Uterus (tissue), 4 donors: ENCODE results near the gene CTXN1. TPM values are rescaled to one million over a fixed set of nuclear protein-coding genes. Genes with fewer than 3 reads are reported as not detected.

Experiments used
- DNase-seq, 2 donors: peaks; one replicate each; pipeline ENCODE4 v3.0.0-alpha.2; 2019 to 2020
- H3K27ac ChIP-seq, 2 donors: fragments of 200-600 bp; sonication (generic); 1 replicate in 1 of 2; 2 replicates in 1 of 2; pipeline ENCODE4 v1.5.1; 2016 to 2018
- H3K27me3 ChIP-seq, 2 donors: fragments of 200-600 bp; sonication (generic); one replicate each; pipeline ENCODE4 v1.5.1; 2018 to 2019; ENCODE audit warnings: control low read depth in 1 of 2
- H3K36me3 ChIP-seq, 2 donors: fragments of 200-600 bp; sonication (generic); one replicate each; pipeline ENCODE4 v1.5.1; 2019; ENCODE audit warnings: control low read depth in 1 of 2
- H3K4me1 ChIP-seq, 2 donors: fragments of 200-600 bp; sonication (generic); one replicate each; pipeline ENCODE4 v1.5.1; 2018 to 2019; ENCODE audit warnings: control low read depth in 1 of 2
- H3K4me3 ChIP-seq, 2 donors: fragments of 200-600 bp; sonication (generic); 1 replicate in 1 of 2; 2 replicates in 1 of 2; pipeline ENCODE4 v1.5.1; 2018 to 2019; ENCODE audit warnings: mild to moderate bottlenecking in 1 of 2
- H3K9me3 ChIP-seq, 2 donors: fragments of 200-600 bp; sonication (generic); one replicate each; pipeline ENCODE4 v1.5.1; 2019; ENCODE audit warnings: control low read depth in 1 of 2
- POLR2A ChIP-seq, 2 donors: fragments of 450-650 bp; IDR thresholded peaks; one replicate each; pipeline ENCODE4 v1.6.1; 2016; ENCODE audit warnings: antibody characterized with exemption in 2 of 2, mild to moderate bottlenecking in 1 of 2, moderate library complexity in 1 of 2
- intact Hi-C: fragments of 100-400 bp; cut with DNase I; formaldehyde crosslinking; loops from one replicate; pipeline ENCODE4 v1.15.1; 2023; ENCODE audit warnings: low total_unique reads
- total RNA-seq, 4 donors: library from RNA; depleted of rRNA in 3 of 4; stranded (reverse); fragments of >200 nt in 3 of 4; gene quantifications; one replicate each; pipeline versions ENCODE4 v1.1.0 to v1.2.4, GENCODE V29; 2014 to 2023
- TF ChIP-seq, protein P1 (sequence below), 4 experiments: fragments of 200-600 bp in 2 of 4; fragments of 450-650 bp in 2 of 4; sonication (generic) in 2 of 4; IDR thresholded peaks; one replicate each; pipeline ENCODE4 v1.5.1; 2016 to 2019; ENCODE audit warnings: antibody characterized with exemption in 4 of 4, mild to moderate bottlenecking in 2 of 4, moderate library complexity in 1 of 4
- donor health status: DM: yes; HTN: yes; CAD: no.

Gene CTXN1
- total RNA-seq, 4 donors from 2014 or later, result 7.2 to 47.1 (median 14.9) TPM; not detected in 1

DNA sequence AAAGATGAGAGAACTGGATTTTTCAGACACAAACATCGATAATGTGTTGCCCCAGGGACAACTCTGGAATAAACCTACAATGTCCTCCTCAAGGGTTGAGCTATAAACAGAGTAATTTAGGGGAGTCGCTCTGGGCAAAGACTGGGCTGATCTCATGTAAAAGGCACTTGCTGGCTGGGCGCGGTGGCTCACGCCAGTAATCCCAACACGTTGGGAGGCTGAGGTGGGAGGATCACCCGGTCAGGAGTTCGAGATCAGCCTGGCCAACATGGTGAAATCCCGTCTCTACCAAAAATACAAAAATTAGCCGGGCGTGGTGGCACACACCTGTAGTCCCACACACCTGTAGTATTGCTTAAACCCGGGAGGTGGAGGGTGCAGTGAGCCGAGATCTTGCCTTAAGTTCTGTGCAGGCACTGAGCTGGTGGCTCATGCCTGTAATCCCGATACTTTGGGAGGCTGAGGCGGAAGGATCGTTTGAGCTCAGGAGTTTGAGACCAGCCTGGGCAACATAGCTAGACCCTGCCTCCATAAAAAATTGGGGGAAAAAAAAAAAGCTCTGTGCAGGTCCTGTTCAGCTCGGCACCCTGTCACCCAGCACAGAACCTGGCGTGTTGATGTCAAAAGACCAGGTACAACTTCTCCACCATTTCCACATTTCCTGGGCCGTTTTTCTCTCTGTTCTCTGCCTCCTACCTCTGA lies 16.1 kb upstream of the CTXN1 start:
- no peak overlapping the region for H3K27ac ChIP-seq
- DNase-seq, result no peak
- no peaks in the 10 kb centered on the region for H3K9me3 ChIP-seq
- no peaks in the 10 kb centered on the region for H3K36me3 ChIP-seq
- no peak for TF ChIP-seq POLR2A (IDR thresholded peaks at IDR 0.05)
- TF ChIP-seq, protein P1, sequence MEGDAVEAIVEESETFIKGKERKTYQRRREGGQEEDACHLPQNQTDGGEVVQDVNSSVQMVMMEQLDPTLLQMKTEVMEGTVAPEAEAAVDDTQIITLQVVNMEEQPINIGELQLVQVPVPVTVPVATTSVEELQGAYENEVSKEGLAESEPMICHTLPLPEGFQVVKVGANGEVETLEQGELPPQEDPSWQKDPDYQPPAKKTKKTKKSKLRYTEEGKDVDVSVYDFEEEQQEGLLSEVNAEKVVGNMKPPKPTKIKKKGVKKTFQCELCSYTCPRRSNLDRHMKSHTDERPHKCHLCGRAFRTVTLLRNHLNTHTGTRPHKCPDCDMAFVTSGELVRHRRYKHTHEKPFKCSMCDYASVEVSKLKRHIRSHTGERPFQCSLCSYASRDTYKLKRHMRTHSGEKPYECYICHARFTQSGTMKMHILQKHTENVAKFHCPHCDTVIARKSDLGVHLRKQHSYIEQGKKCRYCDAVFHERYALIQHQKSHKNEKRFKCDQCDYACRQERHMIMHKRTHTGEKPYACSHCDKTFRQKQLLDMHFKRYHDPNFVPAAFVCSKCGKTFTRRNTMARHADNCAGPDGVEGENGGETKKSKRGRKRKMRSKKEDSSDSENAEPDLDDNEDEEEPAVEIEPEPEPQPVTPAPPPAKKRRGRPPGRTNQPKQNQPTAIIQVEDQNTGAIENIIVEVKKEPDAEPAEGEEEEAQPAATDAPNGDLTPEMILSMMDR (IDR thresholded peaks at IDR 0.05), result no peak
- H3K4me3 ChIP-seq, result peak overlapping the region in 1 of 2 donors; percentile 64
- intact Hi-C loops, result loop anchor here (5.0 kb wide), 1 partner anchor 60 kb away; no protein-coding TSS in a partner anchor
- H3K27me3 ChIP-seq, result no peaks in the 10 kb centered on the region
- H3K4me1 ChIP-seq, result peaks cover 9 to 10% of the 10 kb centered on the region in 2 donors

DNA sequence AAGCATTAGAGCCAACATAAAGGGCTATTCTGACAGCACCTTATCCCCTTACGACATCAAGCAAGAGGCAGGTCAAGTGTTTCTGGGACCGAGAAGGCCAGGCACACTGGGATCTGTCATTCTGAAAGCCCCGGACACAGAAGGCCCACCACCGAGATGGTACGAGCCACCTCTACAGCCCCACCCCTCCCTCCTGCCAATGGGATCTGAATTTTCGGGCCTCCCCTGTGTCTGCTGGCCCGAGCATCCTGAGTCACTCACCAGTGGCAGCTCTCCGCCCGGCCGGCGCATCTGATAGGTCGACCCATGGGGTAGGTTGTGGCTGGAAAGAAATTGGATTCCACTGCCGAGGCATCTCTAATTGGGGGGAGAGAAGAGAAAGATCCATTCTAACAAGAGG lies 14.9 kb upstream of the CTXN1 start:
- H3K9me3 ChIP-seq, result no peaks in the 10 kb centered on the region

DNA sequence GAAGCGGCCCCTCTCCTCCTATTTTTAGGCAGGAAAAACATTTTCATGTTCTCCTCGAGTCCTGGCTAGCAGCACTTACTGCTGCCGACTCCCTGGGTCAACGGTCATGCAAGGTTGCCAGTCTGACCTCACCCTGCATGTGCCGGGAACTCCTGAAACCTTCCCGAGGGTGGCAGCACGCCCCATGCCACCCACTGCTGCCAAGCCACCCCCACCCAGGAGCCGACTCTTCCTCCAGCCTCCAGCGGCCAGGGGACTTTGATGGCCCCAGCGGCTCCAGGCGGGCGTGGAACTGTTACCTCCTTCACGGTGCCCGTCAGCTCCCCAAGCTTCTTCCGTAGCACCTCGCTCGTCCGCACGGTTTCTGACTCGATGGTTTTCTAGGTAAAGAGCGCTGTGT lies 8.8 kb upstream of the CTXN1 start:
- TF ChIP-seq, protein P1 (IDR thresholded peaks at IDR 0.05), result no peak
- no peak for TF ChIP-seq POLR2A (IDR thresholded peaks at IDR 0.05)
- no peaks in the 10 kb centered on the region for H3K36me3 ChIP-seq
- no peaks in the 10 kb centered on the region for H3K9me3 ChIP-seq
- DNase-seq, result no peak
- H3K27me3 ChIP-seq, result no peaks in the 10 kb centered on the region
- peaks cover 0 to 19% of the 10 kb centered on the region in 2 donors for H3K4me1 ChIP-seq
- H3K27ac ChIP-seq, result peak overlapping the region in 1 of 2 donors; percentile 26
- H3K4me3 ChIP-seq, result no peak overlapping the region
- intact Hi-C loops, result no loop called here

More for the DNA sequence above, 14.9 kb upstream of the CTXN1 start:
- no peak overlapping the region for H3K4me3 ChIP-seq
- peaks cover 9 to 10% of the 10 kb centered on the region in 2 donors for H3K4me1 ChIP-seq
- TF ChIP-seq, protein P1 (IDR thresholded peaks at IDR 0.05), result no peak
- TF ChIP-seq POLR2A (IDR thresholded peaks at IDR 0.05), result no peak
- no peak for DNase-seq
- H3K36me3 ChIP-seq, result no peaks in the 10 kb centered on the region
- H3K27ac ChIP-seq, result no peak overlapping the region
- H3K27me3 ChIP-seq, result no peaks in the 10 kb centered on the region
- intact Hi-C loops, result loop anchor here (5.0 kb wide), 1 partner anchor 61 kb away; no protein-coding TSS in a partner anchor

DNA sequence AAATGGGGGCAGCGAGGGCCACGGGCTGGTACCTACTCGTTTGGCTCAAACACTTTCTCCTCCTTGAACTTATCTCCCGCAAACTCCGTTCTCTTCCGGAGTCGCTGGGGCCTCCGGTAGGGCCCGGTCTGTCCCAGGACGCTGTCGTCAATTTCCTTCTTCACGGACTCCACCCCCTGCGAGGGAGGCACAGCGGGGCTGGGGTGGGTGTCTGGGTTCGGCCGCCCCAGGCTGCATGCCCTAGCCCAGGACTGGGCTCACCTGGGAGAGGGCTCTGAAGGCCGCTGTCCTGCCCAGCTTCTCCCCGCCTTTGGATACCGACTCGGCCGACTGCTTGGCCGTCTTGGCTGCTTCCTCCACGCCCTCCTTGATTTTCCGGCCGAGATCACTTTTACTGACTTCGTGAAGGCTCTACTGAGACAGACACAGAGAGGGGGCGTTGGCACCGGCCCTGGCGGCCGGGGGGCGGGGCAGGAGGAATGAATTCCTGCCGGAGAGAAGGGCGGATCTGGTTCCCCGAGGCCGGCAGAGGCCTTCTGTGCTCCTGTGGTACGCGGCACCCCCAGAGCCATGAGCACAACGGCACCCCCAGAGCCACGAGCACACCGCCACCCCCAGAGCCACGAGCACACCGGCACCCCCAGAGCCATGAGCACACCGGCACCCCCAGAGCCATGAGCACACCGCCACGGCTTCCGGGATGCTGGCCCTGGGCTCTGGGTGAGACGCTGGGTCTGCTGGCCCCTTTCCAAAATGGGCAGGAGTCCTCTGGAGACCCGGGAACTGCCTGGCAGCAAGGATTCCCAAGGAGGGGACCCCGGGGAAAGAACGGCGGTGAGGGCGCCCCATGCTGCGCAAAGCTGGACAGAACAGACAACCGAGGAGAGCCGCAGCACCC lies 8.1 kb upstream of the CTXN1 start:
- H3K27ac ChIP-seq, result peak overlapping the region in 1 of 2 donors; percentile 26
- DNase-seq, result peak in 1 of 2 donors; percentile 24
- intact Hi-C loops, result no loop called here
- no peak for TF ChIP-seq POLR2A (IDR thresholded peaks at IDR 0.05)
- TF ChIP-seq, protein P1 (IDR thresholded peaks at IDR 0.05), result no peak
- H3K36me3 ChIP-seq, result no peaks in the 10 kb centered on the region
- no peaks in the 10 kb centered on the region for H3K27me3 ChIP-seq
- peaks cover 0 to 26% of the 10 kb centered on the region in 2 donors for H3K4me1 ChIP-seq
- H3K9me3 ChIP-seq, result no peaks in the 10 kb centered on the region
- H3K4me3 ChIP-seq, result no peak overlapping the region
